GM10847 (cell line): ENCODE data around the gene THAP8.

Experiments
- POLR2A ChIP-seq: IDR thresholded peaks from 2 replicates; pipeline ENCODE4 v1.6.1; 2011; ENCODE audit not compliant: insufficient read length; ENCODE audit errors: extremely low read depth

THAP8 gene

DNA sequence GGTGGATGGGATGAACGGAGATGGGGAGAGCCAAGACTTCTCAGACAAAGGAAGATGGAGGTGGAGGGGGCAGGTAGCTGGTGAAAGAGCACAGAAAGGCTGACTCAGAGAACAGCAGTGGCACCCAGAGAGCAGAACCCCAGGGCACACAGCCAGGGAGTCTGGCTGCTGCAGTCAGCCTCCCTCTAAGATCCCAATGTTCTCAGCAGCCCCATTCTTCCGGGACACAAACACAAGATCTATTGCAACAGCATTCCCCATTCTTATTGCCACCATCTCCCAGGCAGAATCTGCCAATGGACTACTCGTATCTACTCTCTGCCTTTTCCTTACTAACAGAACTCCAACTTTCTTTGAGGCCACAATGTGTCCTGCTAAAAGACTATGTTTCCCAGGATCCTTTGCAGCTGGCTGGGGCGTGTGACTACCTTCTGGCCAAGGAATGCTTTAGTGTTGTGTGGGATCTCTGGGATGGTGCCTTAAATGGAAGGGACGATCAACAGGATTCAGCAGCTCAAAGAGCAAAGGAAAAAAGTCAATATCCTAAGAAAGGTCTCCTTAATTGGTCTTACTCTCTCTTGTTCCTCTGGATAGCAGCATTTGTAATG lies 7.5 kb downstream of the THAP8 start:
- TF ChIP-seq POLR2A: no peak

DNA sequence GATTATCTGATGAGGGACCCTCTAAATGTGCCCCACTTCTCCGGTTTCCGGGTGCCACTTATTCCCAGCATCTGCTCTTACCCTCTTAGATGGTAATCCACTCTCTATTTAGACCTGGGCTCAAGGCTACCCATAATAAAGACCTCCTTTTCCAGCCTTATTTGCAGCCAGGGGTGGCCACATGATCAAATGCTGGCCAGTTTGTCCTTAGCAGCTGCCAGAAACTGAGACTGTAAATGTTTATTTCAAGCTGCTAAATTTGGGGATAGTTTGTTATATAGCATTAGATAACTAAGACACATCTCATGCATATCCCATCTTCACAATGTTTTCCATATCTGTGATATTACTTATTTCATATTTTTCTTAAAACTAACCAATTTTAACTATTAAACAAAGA lies 10.1 kb downstream of the THAP8 start:
- no peak for TF ChIP-seq POLR2A

DNA sequence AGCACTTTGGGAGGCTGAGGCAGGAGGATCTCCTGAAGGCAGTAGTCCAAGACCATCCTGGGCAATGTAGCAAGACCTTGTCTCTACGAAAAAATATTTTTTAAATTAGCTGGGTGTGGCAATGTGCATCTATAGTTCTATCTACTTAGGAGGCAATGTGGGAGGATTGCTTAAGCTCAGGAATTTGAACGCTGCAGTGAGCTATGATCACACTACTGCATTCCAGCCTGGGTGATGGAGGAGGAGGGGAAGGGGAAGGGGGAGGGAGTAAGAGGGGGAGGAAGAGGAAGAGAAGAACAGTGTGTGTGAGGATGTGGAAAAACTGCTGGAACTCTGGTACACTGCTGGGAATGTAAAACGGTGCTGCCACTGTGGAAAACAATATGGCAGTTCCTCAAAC lies 12.3 kb downstream of the THAP8 start:
- TF ChIP-seq POLR2A: no peak

DNA sequence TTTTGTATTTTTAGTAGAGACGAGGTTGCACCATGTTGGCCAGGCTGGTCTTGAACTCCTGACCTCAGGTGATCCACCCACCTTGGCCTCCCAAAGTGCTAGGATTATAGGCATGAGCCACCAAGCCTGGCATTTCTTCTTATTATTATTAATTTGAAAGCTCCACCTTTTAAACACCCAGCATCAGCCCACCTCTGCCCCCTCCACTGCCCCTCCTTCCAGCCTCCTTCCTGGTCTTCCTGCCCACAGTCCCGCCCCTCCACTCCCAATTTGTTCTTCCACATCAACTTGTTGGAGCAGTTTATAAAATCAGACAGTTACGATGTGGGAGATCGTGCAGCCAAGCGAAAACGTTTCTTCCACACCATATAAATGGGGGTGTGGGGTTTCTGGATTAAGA lies 13.6 kb downstream of the THAP8 start:
- TF ChIP-seq POLR2A: no peak

DNA sequence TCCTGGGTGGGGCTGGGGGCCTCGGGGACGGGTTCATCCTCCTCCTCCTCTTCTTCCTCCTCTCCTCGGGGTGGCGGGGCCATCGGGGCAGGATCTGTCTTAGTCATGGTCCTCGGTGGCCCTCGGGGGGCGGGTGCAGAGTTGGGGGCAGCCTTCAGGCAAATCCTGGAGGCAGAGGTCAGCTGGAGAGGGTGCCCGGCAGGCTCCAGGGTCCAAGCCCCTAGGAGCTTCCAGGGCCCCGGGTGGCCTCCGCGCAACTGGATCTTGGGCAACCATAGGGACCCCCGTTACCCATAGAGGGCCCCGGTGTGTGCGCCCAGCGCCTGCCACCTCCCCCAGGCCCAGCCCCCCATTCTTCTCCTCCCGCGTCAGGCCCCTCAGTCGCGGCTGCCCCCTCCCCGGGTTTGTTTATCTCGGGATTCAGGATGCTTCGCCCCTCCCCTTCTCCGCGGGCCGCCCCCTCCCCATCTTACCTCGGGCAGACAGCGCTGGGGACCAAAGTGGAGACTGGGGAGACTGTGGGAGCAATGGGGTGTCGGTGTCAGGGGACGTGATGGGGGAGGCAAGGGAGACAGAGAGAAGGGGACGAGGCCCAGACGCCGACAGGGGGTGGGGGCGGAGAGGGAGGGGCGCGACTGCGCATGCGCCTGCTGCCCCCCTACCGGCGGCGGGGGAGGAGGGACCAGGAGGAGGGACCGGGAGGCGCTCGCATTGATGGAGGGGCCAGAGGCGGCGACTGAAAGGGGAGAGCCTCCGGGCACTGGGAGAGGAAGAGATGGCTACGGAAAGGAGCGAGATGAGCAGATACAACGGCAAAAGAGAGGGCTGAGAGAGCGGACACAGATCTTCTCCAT lies 21.6 kb downstream of the THAP8 start, which contains the start of gene CLIP3:
Gene CLIP3, minus strand, starts transcription at position 623 of the 854 bp plus-strand sequence. Its CDS starts 516 bp downstream, at position 107.
- no peak for TF ChIP-seq POLR2A

DNA sequence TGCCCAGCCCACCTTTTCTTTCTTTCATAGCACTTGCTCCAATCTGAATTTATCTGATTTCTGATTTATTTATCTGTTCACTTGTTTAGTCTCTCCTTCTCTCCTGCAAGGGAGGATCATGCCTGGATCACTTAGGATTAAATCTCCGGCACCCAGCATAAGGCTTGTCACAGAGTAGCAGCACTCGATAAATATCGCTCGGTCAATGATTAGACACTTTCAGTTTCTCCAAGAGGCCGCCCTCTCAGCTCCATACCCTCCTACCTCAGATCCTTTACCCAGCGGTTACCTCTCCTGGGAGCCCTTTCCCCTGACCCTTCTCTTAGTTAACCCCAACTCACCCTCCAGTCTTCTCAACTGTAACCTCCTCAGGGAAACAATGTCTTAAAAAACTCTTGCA lies 22.8 kb downstream of the THAP8 start:
- TF ChIP-seq POLR2A: no peak

DNA sequence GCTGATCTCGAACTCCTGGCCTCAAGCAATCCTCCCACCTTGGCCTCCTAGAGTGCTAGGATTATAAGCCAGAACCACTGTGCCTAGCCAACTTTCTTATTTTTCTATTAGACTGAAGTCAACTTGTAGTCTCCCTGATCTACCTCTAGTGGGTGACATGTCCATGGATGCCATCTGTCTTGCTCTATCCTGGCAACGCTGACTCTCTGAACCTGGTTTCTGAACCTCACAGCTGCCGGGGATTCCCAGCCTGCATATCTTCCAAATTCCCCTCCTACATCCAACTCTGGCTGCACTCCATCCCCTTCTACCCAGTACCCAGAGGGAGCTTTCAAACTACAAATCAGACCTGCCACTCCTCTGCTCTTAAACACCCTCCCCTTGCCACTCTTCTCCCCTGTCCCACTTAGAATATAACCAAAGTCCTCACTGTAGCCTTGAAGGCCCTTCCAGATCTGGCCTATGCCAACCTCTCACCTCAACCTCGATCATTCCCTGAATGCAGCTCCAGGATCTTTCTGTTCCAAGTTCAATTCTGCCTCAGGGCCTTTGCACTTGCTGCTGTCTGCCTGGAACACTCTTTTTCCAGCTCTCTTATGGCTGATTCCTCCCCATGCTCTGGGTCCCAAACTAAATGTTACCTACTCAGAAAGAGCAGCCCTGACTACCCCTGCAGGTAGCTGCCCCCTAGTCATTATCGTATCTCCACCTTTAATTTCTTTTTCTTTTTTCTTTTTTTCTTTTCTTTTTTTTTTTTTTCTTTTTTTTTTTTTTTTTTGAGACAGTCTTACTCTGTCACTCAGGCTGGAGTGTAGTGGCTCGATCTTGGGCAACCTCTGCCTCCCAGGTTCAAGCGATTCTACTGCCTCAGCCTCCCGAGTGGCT lies 23.6 kb downstream of the THAP8 start:
- no peak for TF ChIP-seq POLR2A

DNA sequence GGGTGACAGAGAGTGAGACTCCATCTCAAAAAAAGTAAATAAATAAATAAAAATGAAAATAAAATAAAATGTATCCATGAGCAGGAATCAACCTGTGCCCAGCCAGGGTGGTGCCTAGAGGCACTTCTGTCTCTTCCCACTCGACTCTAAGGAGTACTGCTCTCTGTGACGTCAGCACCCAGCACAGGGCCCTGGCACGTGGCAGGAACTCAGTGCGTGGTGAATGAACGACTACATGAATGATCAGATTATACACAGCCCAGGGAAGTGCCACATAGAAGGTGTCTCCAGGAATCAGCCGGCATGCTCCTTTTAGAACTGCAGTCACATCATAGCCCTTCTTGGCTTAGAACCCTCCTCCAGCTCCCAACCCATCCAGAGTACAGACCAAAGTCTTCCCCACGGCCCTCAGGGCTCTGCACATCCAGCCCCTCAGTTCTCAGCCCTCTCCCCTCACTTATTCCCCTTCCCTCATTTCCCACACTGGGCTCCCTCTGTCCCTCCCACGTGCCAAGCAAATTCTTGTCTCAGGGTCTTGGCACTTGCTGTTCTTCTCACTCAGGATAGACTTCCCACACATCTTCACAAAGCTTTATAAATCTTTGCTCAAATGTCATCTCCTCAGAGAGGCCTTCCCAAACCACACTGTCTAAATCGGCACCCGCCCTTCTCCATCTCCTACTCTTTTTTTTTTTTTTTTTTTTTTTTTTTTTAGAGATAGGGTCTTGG lies 25.6 kb downstream of the THAP8 start:
- no peak for TF ChIP-seq POLR2A

DNA sequence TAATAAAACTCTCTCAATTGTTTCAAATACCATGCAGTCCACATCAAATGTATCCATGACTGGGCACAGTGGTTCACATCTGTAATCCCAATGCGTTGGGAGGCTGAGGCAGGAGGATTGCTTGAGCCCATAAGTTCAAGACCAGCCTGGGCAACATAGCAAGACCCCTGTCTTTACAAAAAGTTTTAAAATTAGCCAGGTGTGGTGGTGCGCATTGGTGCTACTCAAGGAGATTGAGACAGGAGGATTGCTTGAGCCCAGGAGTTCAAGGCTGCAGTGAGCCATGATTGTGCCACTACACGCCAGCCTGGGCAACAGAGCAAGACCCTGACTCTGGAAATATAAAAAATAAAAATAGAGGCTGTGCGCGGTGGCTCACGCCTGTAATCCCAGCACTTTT lies 26.4 kb downstream of the THAP8 start:
- no peak for TF ChIP-seq POLR2A

DNA sequence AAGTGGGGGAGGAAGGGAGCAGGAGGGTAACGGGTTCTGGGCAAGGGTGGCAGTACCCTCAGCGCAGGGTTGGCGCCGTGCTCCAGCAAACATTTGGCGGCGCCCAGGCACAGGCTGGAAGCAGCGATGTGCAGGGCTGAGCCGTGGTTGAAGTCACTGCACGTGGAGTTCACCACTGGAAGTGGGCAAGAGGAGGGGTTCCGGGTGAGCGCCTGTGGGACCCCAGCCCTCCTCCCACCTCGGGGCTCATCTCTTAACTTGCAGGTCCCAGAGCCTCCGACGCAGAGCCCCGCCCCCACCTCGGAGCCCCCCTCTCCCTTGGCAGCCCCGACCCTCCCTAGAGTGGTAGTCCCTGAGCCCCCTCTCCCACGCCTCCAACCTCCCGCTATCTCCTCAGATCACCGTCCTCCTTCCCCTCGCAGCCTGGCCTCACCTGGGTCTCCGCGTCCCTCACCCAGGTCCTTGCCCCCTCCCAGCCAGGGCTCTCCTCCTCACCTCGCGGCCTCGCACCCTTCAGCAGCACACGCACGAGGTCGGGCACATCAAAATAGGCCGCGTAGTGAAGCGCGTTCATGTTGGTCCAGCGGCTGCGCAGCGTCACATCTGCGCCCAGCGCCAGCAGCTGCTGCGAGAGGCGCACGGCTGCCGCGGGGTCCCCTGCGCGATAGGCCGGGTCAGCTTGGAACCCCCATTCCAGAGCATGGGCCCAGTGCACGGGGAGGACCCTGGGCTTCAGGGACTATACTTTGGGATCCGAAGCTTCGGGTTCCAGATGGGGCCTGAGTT lies 27.8 kb downstream of the THAP8 start:
- no peak for TF ChIP-seq POLR2A

DNA sequence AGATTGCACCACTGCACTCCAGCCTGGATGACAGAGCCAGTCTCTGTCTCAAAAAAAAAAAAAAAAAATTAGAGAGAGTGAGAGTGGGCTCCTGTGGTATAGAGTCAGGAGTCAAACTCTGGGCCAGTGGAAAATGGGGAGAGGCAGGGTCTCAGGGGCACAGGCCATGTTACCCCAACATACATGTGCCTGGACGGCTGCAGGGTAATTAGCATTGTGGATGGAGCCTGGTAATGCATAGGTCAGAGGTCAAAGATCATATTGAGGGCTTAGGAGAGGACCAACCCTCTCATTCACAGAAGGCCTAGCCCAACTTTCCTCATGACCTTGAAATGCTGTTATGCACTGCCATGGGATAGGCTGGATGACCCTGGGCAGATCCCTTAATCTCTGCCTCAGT lies 28.5 kb downstream of the THAP8 start:
- no peak for TF ChIP-seq POLR2A

DNA sequence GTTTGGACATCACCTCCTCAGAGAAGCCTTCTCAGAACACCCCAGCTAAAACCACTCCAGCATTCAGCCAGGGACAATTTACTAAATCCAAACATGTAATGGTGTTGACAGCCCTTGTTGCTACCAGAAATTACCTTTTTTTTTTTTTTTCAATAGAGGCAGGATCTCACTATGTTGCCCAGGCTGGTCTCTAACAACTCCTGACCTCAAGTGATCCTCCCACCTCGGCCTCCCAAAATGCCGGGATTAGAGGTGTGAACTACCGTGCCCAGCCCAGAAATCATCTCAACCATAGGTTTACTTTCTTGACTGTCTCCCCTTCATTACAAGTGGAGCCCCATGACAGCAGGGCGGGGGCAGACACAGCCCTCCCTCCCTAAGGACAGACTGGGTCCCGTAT lies 30.7 kb downstream of the THAP8 start:
- TF ChIP-seq POLR2A: no peak

DNA sequence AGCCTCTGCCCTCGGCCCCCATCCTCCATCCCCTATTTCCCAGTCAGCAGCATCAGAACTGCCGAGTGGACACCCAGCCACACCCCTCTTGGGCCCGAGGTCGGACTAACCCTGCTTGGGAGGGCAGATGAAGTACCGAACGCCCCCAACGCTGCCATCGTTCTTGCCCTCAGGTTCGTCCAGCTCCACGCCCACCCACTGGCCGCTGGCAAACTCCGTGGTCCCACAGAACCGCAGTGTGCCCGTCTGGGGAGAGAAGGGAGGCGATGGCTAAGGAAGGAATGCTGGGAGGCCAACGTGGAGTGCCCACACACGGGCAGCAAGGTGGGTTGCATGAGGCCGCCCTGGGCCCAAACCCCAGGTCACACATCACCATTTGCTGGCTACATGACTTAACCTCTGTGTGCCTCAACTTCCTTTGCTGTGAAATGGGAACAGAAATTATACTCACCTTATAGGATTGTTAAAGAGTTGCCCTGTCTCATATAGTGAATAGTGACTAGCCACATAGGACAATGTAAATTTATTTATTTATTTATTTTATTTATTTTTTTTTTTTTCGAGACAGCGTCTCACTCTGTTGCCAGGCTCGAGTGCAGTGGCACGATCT lies 34.9 kb downstream of the THAP8 start:
- no peak for TF ChIP-seq POLR2A
